Urothelium cell line (cell line): ENCODE measurements around the gene CT45A7.
"Not testable (repeated sequence)": the region's sequence is repeated elsewhere in the genome, so short reads cannot be mapped to it uniquely, and the experiment has no call there.

Experiments
- DNase-seq: peaks from one replicate; pipeline ENCODE4 v3.0.0; 2011; ENCODE audit warnings: low spot score, mixed read lengths
- FAIRE-seq: peaks from 2 replicates; lab custom pipeline; 2011; peaks lifted over from hg19 to GRCh38; lab: Jason Lieb, UNC

CT45A7 gene

GRCh38 chrX:135837180-135837579, at the start of gene CT45A7:
CT45A7 (minus strand) TSS chrX:135837280; CDS start chrX:135833533, 3,747 bp downstream.
- not testable (repeated sequence) for FAIRE-seq

DNA sequence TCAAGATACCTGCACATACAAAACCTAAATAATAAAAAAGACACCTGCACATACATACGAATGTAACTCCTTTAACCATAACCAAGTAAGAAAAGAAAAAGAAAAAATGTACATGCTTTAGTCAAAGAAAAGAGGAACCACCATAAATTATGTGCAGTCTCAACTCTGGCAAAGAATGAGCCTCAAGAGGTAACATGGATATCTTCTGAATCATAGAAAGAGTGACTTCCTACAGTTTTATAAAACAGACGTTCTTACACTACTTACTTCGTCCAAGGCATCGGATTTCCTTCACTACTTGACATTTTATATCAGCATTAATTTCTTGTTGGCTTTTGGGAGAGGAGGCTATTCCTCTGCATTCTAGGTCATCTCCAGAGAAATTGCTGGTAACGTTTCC, 45.7 kb upstream of the CT45A7 start:
- not testable (repeated sequence) for DNase-seq

More at GRCh38 chrX:135837180-135837579, at the start of gene CT45A7:
- DNase-seq, result not testable (repeated sequence)

DNA sequence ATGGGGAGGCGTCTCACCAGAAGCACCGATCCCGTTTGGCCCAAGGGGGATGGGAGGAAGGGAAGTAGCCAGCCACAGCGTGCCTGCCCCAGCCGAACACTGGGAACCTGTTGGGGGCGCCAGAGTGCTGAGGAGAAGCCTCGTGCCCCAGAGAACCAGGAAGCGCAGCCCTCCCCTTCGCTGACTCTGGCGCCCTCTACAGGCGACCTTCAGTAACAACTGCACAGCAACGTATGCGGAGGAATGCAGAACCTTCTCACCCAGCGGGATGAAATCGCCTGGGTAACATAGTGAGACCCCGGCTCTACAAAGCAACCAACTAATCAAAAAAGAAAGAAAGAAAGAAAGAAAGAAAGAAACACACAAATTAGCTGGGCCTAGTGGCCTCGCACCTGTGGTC, 34.6 kb upstream of the CT45A7 start, which contains the start of gene CT45A9:
CT45A9 (minus strand) TSS at position 101 of the 400 bp plus-strand sequence. CDS start 3,751 bp downstream, outside the sequence.
- not testable (repeated sequence) for FAIRE-seq, DNase-seq

More for the DNA sequence above, 45.7 kb upstream of the CT45A7 start:
- FAIRE-seq, result not testable (repeated sequence)

DNA sequence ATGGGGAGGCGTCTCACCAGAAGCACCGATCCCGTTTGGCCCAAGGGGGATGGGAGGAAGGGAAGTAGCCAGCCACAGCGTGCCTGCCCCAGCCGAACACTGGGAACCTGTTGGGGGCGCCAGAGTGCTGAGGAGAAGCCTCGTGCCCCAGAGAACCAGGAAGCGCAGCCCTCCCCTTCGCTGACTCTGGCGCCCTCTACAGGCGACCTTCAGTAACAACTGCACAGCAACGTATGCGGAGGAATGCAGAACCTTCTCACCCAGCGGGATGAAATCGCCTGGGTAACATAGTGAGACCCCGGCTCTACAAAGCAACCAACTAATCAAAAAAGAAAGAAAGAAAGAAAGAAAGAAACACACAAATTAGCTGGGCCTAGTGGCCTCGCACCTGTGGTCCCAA, 17.4 kb upstream of the CT45A7 start, which contains the start of gene CT45A8:
CT45A8 (minus strand) TSS at position 101 of the 400 bp plus-strand sequence. CDS start 3,755 bp downstream, outside the sequence.
- DNase-seq, FAIRE-seq: not testable (repeated sequence)

DNA sequence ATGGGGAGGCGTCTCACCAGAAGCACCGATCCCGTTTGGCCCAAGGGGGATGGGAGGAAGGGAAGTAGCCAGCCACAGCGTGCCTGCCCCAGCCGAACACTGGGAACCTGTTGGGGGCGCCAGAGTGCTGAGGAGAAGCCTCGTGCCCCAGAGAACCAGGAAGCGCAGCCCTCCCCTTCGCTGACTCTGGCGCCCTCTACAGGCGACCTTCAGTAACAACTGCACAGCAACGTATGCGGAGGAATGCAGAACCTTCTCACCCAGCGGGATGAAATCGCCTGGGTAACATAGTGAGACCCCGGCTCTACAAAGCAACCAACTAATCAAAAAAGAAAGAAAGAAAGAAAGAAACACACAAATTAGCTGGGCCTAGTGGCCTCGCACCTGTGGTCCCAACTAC, 17.2 kb downstream of the CT45A7 start, which contains the start of gene CT45A2:
CT45A2 (minus strand) TSS at position 101 of the 400 bp plus-strand sequence. CDS start 3,747 bp downstream, outside the sequence.
- DNase-seq, FAIRE-seq: not testable (repeated sequence)

GRCh38 chrX:135802687-135803086, 34.4 kb downstream of the CT45A7 start, which contains the start of gene CT45A6:
CT45A6 (minus strand) TSS chrX:135802787; CDS start chrX:135798993, 3,794 bp downstream.
- not testable (repeated sequence) for DNase-seq, FAIRE-seq

DNA sequence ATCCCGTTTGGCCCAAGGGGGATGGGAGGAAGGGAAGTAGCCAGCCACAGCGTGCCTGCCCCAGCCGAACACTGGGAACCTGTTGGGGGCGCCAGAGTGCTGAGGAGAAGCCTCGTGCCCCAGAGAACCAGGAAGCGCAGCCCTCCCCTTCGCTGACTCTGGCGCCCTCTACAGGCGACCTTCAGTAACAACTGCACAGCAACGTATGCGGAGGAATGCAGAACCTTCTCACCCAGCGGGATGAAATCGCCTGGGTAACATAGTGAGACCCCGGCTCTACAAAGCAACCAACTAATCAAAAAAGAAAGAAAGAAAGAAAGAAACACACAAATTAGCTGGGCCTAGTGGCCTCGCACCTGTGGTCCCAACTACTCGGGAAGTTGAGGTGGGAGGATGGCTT, 51.7 kb downstream of the CT45A7 start, which contains the start of gene CT45A5:
CT45A5 (minus strand) TSS at position 101 of the 400 bp plus-strand sequence. CDS start 3,774 bp downstream, outside the sequence.
- DNase-seq, FAIRE-seq: not testable (repeated sequence)
